GM19395 (cell line): ENCODE results near the gene DDC.
"Not testable (repeated sequence)": the region's sequence is repeated elsewhere in the genome, so short reads cannot be mapped to it uniquely, and the experiment has no call there.

Source experiments
- ATAC-seq: cut with Tn5 transposase; IDR thresholded peaks from one replicate; pipeline ENCODE4 v1.9.1; 2021; ENCODE audit warnings: mild to moderate bottlenecking, moderate library complexity; ENCODE audit not compliant: unreplicated experiment

The DDC gene

DNA sequence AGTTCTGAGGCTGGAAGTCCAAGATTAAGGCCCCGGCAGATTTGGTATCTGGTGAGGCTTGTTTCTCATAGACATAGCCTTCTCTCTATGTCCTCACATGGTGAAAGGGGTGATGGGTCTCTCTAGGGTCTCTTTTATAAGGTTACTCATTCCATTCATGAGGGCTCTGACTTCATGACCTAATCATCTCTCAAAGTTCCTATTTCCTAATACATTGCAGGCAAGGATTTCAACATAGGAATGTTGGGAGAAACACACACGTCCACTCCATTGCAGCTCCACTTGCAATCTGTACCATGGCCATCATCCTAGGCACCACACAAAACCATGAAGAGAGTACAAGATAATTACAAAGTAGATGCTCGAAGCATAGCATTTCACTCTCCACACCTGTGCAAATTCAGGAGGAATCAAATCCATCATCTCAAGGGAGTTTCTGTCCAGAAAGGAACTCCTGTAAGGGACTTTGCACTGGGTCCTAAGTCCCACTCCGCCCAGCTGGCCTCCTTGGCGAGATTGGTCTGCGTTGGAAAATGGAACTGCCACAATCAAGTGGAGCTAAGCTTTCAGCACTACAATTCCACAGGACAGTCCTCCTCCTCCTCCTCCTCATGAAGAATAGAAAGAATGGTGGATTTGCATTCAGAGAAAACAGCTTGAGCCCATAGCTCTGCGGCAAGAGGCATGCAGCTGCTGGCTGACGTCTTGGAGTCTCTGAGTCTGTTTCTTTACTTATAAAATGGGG lies 8.8 kb downstream of the DDC start:
- ATAC-seq = no peak

DNA sequence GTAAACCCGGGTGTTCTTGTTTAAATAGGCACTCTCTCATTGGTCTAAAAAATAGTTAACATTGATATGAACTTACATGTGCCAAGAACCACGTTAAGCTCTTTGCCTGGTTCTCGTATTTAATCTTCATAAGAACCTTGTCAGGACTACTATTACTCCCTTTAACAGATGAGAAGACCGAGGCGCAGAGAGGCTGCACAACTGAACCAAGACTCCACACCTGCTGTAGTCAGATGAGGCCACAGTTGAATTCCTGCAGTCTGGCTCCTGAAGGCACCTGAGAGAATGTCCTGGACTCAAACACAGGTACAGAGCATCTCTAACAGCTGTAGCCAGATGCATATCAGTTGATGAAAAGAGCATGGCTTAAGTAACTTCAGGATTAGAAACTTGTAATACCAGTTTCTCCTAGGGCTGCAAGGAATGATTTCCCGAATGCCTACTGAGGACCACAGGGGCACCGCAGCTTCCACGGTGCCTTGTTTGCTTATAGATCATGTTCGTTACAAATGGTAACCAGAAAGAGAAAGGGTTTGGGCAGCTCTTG lies 9.5 kb downstream of the DDC start:
- no peak for ATAC-seq

DNA sequence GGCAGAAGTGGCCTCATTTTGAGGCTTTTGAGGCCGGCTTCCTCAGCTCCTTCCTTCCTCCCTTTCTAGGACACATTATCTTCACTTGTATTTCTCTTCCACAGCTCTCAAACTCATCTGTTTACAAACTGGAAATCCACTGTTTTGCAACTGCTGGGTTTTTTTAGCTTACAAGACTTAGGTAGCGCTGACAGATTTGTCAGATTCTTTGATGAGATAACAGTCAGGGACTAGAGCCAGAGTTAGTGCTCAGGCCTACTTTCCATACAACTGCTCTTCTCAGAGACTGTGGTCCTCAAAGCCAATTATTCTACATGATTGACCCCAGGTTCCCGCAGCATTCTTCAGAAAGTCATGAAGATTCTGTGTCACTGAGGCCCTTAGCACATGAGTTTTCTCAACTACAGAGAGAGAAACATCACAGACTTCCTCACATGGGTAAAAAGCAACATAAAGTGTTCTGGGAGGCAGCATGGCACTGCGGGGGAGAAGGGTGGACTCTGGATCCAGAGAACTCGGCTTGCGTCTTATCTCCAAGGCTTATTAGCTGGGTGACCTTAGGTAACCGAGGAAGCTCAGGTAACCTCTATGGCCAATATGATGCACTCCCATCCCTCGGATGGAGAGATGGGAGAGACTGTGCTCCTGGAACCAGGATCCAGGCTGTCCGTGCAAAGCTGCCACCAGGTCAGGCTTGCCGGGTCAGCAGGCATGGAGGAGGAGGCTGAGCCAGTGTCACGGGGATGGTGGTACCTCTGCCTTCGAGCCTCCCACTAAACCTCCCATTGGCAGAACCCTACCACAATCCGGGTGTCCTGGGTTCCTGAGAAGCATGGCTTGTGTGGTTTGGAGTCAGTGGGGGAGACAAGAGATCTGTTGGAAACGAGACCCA lies 10.5 kb downstream of the DDC start:
- no peak for ATAC-seq

- no peak for ATAC-seq
Measured at GRCh38 chr7:50553973-50554372, 11.2 kb downstream of the DDC start.

DNA sequence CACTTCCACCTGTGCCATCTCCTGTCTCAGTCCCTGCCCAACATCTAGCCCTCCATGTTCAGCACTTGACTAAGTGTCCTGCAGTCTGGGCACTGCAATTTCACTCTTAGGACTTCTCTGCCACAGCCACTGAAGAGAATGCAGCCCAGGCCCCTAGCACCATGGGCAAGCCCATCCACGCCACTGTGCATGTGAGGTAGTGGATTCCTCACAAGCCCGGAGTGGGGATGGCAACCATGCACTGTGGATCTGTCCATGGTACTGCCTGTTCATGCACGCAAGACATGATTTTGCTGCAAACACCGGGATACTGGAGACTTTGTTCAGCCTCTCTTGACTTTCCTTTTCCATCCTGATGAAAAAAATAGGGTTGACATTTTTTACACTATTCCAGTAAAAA lies 12.3 kb downstream of the DDC start:
- ATAC-seq = no peak

- no peak for ATAC-seq
Measured at GRCh38 chr7:50552139-50552538, 13.1 kb downstream of the DDC start.

GRCh38 chr7:50545613-50546012 lies 19.6 kb downstream of the DDC start:
- not testable (repeated sequence) for ATAC-seq

GRCh38 chr7:50544992-50545391 lies 20.2 kb downstream of the DDC start:
- ATAC-seq = no peak

DNA sequence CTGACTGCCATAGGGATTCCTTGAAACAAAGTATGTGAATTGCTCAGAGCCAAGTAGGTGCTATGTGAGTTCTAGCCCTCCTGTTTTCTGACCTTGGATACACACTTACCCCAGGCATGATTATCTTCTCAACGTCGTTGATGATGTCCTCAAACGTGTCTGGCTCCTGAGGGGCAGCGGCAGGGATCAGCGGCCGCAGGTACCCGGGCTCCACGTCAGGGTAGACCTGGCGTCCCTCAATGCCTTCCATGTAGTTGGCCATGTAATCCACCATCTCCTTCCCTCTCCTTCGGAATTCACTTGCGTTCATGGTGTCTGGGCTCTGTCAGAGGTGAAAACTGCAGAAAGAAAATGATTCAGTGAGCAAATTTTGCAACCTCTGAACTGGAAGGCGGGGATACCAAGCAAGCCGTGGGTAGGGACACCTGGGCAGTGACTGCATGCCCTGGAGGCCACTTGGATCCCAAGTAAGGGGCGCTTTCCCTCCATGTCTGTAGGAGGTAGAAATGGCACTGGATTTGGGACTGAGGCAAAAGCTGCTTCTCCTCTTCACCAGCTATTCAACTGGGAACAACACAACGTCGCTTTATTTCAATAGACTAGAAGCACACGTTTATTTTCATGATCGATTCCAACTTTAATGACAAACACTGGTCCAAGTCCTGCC lies 21.3 kb downstream of the DDC start:
- ATAC-seq = no peak

- ATAC-seq = no peak
Measured at GRCh38 chr7:50542132-50542531, 23.1 kb downstream of the DDC start.

DNA sequence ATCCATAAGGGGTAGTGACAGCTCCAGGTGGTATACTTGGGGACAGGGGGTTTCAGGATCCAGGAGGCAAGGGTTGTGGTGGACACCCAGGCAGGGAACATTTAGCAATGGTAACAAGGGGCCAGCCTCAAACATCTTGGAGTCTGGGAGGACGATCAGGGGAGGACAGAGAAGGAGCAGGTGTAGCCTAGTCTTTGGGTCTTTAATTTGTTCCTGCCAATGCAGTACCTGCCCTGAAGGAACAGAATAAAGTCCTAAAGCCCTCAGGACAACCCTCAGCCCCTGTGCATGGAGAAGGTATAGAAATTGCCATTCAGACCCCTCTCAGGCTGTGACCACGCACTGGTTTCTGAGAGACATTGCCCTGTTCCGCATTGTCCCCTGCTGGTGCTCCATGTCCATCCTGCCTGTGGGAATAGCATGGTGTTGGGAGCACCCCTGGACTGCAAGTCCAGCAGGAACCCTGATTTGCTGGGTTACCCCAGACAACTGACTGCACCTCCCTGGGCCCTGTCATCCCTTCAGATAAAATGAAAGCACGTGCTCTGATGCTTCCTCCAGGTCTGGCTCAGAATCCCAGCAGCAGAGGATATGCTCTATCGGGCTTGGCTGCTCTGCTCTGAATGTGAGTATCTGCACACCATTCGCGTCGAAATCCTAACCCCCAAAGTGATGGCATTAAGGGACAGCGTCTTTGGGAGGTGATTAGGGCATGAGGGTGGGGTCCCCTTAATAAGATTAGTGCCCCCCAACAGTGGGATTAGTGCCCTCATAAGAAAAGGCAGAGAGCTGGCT lies 24.2 kb downstream of the DDC start:
- ATAC-seq = no peak

- ATAC-seq = no peak
Measured at GRCh38 chr7:50539725-50540124, 25.5 kb downstream of the DDC start.

- ATAC-seq = no peak
Measured at GRCh38 chr7:50538478-50538877, 26.7 kb downstream of the DDC start.

- ATAC-seq = no peak
Measured at GRCh38 chr7:50537417-50537816, 27.8 kb downstream of the DDC start.

- ATAC-seq = not testable (repeated sequence)
Measured at GRCh38 chr7:50535291-50535711, 29.9 kb downstream of the DDC start.

GRCh38 chr7:50534690-50535290 lies 30.4 kb downstream of the DDC start:
- no peak for ATAC-seq

GRCh38 chr7:50533866-50534265 lies 31.3 kb downstream of the DDC start:
- no peak for ATAC-seq

DNA sequence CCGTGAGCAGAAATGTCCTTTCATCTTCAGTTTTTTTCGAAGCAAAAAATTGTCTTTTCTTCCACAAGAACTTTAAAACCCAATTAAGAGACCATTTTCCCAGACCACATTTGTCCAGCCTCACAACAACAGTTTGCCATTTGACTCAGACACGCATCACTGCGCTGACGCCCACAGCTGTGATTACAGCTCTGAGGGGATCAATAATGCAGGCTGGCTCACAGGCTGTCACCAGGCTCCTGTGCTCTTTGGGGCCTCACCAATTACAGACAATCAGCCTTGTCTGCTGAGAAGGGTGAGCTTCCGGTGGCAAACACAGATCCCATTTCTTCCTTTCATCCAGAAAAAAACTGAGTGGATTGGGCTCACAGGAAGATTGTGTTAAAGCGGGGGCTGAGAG lies 33.3 kb downstream of the DDC start:
- ATAC-seq = no peak

- no peak for ATAC-seq
Measured at GRCh38 chr7:50531401-50531911, 33.7 kb downstream of the DDC start.

DNA sequence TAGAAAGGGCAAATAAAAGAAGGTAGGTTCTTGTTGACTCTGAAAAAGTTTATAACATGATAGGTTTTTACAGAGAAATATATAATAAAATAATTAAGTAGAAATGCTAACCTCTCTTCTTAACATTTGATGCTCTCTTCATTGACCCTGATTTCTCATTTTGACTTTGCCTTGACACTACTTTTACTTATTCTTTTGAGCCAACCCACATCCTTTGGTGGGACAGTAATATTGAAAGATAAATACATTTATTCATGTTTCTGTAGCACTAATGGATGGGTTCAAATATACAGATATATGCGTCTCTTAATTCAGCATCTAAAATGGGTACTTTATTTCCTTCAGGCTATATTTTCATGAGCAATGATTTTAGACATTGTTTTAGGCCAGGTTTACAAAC lies 34.4 kb downstream of the DDC start:
- no peak for ATAC-seq
